ENCODE measurements around the gene TMEM198.

Gene TMEM198

DNA sequence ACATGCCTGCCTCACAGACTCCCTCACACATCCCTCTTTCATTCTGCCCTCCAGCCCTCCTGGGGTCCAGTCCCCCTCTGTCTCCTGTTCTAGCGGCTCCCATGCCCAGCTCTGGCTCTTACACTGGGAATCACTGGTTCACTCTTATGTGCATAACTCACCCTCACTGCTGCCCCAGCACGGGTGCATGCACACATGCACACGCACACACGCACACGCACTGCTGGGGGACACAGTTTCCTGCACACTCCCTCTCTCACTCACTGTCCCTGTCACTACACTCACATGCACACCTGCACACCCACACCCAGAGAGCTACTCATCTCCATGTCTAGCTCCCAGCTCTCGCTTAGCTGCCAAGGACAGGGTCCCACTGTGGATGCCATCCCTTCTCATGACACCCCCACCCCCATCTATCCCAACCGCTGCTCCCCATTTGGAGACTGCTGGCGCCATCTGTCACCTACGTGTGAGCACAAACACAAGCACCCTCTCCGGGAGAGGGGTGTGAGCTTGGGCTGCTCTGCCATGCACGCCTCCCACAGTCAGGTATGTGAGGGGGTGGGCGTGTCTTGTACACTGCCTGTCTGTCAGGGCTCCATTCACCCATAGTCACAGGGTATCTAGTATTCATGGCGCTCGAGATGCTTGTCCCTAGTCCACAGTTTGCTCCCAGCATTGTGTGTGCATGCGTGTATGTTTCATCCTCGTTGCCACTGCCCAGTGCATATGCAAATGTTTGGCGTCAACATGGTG is 27.8 kb upstream of the TMEM198 start:
- no peak overlapping the region for H3K27ac ChIP-seq
- TF ChIP-seq, protein P1, sequence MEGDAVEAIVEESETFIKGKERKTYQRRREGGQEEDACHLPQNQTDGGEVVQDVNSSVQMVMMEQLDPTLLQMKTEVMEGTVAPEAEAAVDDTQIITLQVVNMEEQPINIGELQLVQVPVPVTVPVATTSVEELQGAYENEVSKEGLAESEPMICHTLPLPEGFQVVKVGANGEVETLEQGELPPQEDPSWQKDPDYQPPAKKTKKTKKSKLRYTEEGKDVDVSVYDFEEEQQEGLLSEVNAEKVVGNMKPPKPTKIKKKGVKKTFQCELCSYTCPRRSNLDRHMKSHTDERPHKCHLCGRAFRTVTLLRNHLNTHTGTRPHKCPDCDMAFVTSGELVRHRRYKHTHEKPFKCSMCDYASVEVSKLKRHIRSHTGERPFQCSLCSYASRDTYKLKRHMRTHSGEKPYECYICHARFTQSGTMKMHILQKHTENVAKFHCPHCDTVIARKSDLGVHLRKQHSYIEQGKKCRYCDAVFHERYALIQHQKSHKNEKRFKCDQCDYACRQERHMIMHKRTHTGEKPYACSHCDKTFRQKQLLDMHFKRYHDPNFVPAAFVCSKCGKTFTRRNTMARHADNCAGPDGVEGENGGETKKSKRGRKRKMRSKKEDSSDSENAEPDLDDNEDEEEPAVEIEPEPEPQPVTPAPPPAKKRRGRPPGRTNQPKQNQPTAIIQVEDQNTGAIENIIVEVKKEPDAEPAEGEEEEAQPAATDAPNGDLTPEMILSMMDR (IDR thresholded peaks at IDR 0.05), result no peak
- TF ChIP-seq ZFX (IDR thresholded peaks at IDR 0.05; ENCODE audit: borderline replicate concordance), result no peak

DNA sequence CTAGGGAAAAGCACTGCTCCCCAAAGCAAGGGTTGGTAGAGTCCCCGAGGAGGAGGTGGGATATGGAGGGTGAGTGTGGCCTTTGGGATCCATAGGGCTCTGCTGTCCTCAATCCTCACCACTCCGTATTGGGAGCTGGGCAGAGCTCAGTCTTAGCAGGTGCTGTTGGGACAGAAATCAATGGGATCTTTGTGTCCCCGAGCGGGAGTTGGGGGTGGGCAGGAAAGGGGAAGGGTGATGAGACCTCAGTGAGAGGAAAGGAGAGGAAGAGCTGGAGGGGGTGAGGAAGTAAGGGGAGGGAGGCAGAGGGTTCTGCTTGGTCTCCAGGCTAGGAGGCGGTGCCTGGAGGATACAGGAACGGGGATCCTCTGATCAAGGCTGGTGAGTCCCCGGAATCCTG is 26.9 kb upstream of the TMEM198 start:
- TF ChIP-seq, protein P1 (IDR thresholded peaks at IDR 0.05), result no peak
- TF ChIP-seq ZFX (IDR thresholded peaks at IDR 0.05; ENCODE audit: borderline replicate concordance), result no peak
- no peak overlapping the region for H3K27ac ChIP-seq

DNA sequence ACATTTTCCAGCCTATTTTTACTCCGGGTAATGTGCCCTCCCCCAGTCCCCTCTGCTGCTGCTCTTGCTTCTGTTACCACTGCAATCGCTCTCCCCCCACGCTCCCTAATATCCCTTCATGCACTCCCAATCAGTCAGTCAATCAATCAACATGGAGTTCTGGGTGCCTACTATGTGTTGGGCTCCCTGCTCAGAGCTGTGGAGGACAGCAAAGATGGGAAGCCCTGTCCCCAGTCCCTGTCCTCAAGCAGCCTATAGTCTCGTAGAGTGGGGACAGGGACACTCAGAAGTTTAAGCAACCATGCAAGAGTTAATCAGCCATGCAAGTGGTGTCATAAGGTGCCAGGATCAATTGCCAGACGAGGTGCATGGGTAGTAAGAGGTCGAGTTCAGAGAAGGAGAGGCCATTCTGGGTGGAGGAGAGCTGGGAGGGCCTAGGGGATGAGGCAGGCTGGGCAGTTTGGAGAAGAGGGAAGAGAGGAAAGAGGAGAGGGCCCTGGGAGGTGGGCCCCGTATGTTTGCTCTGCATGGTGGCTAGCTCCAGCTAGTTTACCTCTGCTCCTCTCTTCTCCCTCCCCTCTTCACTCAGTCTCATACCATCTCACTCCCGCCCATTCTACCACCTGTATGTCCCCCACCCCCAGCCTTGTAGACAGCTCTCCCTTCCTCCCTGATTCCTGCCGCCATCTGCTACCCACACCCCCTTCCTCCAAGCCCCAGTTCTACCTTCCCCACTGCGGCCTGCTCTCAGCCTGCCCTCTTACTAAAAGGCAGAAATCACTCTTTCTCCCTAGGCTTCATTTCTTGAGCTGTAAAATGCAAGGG is 25.7 kb upstream of the TMEM198 start:
- TF ChIP-seq, protein P1 (IDR thresholded peaks at IDR 0.05), result no peak
- TF ChIP-seq ZFX (IDR thresholded peaks at IDR 0.05; ENCODE audit: borderline replicate concordance), result no peak
- H3K27ac ChIP-seq, result no peak overlapping the region

DNA sequence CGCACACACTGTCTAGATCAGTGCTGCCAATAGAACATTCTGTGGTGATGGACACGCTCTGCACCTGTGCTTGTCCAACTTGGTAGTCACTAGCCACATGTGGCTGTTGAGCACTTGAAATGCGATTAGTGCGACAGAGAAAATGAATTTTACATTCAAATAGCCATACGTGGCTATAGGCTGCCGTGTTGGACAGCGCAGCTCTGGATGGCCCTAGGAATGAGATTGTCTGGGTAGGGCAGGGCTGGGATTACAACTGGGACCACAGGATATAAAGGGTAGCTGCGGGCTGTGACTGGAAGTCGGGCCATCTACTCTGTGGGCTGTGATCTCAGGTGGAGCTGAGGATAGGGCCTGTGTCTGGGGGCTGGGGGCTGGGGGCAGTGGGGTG is 24.3 kb upstream of the TMEM198 start:
- TF ChIP-seq, protein P1 (IDR thresholded peaks at IDR 0.05), result no peak
- no peak for TF ChIP-seq ZFX (IDR thresholded peaks at IDR 0.05; ENCODE audit: borderline replicate concordance)
- H3K27ac ChIP-seq, result no peak overlapping the region

DNA sequence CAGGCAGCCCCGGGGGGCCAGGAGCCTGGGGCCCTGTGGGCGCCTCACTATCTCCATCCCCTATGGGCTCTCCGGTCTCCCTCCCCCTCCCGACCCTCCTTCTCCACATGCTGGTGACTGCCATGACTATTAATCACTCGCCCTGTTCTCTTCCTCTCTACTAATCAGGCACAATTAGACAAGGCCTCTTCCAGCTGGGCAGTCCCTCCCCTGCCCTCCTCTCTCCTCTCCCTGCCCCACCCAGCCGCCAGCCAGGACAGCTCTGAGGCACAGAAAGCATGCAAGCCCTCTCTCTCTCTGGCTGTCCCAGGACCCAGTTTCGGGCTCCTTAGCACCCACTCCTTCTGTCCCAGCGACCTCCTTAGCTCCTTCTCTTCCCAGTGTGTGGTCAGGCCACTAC is 23.7 kb upstream of the TMEM198 start:
- no peak overlapping the region for H3K27ac ChIP-seq
- no peak for TF ChIP-seq ZFX (IDR thresholded peaks at IDR 0.05; ENCODE audit: borderline replicate concordance)
- TF ChIP-seq, protein P1 (IDR thresholded peaks at IDR 0.05), result no peak

DNA sequence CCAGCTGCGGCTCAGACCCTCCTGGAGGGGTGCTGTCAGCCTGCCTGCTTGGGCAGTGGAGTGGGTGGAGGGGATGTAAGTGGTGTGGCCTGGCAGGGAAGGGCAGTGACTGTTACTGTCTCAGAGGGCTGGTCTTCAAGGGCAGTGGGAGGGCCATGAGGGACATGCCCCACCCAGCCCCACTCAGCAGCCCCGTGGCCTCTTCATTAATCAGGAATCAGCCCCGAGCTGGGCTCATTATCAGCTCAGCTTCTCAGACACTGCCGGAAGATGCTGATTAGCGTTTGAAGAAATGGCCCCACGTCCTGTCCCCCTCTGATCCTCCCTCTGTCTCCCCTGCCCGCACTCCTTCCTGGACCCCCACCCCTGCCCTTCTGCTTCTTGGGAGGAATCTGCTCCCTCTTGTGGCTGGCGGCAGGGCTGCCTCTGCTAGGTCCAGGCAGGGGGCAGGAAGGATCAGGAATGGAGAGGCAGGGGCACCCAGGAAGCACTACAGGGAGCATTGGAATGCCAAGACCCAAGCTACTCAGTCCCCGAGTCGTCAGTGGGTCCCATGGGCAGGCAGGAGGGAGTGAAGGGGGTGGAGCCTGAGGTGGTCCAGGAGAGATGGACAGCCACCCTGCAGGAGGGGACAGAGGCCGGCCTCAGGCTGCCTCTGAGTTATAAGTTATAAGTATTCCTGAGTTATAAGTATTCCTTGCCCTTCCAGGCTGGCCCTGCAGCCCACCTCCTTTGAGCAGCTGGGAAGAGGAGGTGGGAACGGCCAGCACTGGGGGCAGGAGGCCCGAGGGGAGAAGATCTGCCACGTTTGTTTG is 22.6 kb upstream of the TMEM198 start:
- TF ChIP-seq, protein P1 (IDR thresholded peaks at IDR 0.05), result peak; percentile 80
- no peak for TF ChIP-seq ZFX (IDR thresholded peaks at IDR 0.05; ENCODE audit: borderline replicate concordance)
- H3K27ac ChIP-seq, result no peak overlapping the region
